Naive thymus-derived CD8-positive, alpha-beta T cell (primary cell): ENCODE data around the gene PROCA1. TPM values are rescaled to one million over a fixed set of nuclear protein-coding genes. Genes with fewer than 3 reads are reported as not detected.

ENCODE experiments used
- ATAC-seq, 2 donors: fragments of 150-1000 bp; cut with Tn5 transposase in 1 of 2; sonication (Bioruptor Pico), chemical (Tn5 transposase) in 1 of 2; 1 replicate in 1 of 2; 2 replicates in 1 of 2; pipeline ENCODE4 v1.10.0; 2021; ENCODE audit warnings: mild to moderate bottlenecking in 2 of 2, moderate library complexity in 2 of 2
- POLR2A ChIA-PET: fragments of 350-600 bp; sonication (Branson Sonifier 250); formaldehyde crosslinking; loops from one replicate; lab custom pipeline; 2021; ENCODE audit warnings: antibody characterized with exemption; lab: Charles Lee
- DNase-seq, 10 donors: peaks; one replicate each; pipeline versions ENCODE4 v3.0.0 to v3.0.0-alpha.2; 2020 to 2022
- H3K27ac Mint-ChIP-seq, 10 donors: one replicate each; pipeline ENCODE4 v1.8.0; 2020 to 2022; ENCODE audit warnings: mild to moderate bottlenecking in 10 of 10, mixed read lengths in 10 of 10, moderate library complexity in 4 of 10, inconsistent platforms in 1 of 10
- H3K27me3 Mint-ChIP-seq, 5 donors: one replicate each; pipeline ENCODE4 v1.8.0; 2021 to 2022; ENCODE audit warnings: mixed read lengths in 5 of 5
- H3K36me3 Mint-ChIP-seq, 3 donors: one replicate each; pipeline ENCODE4 v1.8.0; 2020 to 2022; ENCODE audit warnings: mixed read lengths in 3 of 3, mild to moderate bottlenecking in 2 of 3, inconsistent platforms in 1 of 3
- H3K4me1 Mint-ChIP-seq, 4 donors: one replicate each; pipeline ENCODE4 v1.8.0; 2021 to 2022; ENCODE audit warnings: mixed read lengths in 4 of 4
- H3K4me3 Mint-ChIP-seq, 10 donors: one replicate each; pipeline ENCODE4 v1.8.0; 2020 to 2022; ENCODE audit warnings: mild to moderate bottlenecking in 10 of 10, mixed read lengths in 10 of 10, moderate library complexity in 6 of 10, inconsistent platforms in 1 of 10
- H3K9me3 Mint-ChIP-seq, 9 donors: one replicate each; pipeline ENCODE4 v1.8.0; 2020 to 2022; ENCODE audit warnings: mixed read lengths in 9 of 9, mild to moderate bottlenecking in 3 of 9, inconsistent platforms in 1 of 9, moderate library complexity in 1 of 9
- polyA plus RNA-seq, 3 donors: library from polyadenylated mRNA; unstranded; fragments of 300-500 nt; fragmentation: Illumina TruSeq; gene quantifications; one replicate each; pipeline ENCODE4 v1.2.3, GENCODE V29; 2021
- total RNA-seq, 8 experiments: library from RNA in 2 of 8; stranded (reverse) in 2 of 8; gene quantifications; one replicate each; pipeline ENCODE4 v1.2.3 and lab custom pipeline; 2021 to 2026

Gene PROCA1, protein sequence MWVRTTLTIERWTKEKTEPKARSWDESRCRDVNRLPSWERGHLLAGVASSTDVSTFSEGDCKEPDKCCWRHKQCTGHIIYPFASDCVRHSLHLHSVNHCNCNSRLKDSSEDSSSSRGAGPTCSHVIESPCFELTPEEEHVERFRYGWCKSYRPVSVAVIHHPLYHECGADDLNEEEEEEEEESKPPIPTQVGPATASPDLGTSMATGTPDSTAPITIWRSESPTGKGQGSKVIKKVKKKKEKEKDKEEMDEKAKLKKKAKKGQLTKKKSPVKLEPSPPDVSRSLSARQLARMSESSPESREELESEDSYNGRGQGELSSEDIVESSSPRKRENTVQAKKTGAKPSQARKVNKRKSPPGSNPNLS
- 10 to 100 TPM; 16.7 to 17.3 TPM for total RNA-seq
- polyA plus RNA-seq, result 1 to 10 TPM in 1 of 3 donors, under 1 TPM in 2; 0.16 to 2.0 (median 0.20) TPM
- 2.4 to 8.5 (median 6.8) reads per million in 6 experiments for total RNA-seq (lab: John Stamatoyannopoulos, UW)

DNA sequence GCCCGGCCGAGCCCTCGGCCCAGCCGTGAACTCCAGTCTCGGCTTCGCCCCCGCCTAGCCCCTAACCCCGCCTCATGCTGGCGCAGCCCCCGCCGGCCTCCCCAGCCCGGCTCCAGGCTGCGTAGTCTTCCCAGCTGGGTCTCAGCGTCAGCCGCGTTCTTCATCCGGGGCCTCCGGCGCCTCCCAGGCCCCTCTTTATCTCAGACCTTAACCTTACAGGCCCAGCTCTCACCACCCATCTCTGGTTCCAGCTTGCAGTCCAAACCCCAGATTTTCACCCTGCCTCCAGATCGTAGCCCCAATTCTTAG lies at the start of gene PROCA1:
PROCA1 (minus strand) TSS at position 166 of the 309 bp plus-strand sequence. CDS start 228 bp downstream, outside the sequence.
- POLR2A ChIA-PET, result interaction anchor here (0.7 to 4.7 kb wide), 15 partner anchors 9 to 239 kb away, joined by 3 to 81 read pairs (median 4); partner anchors contain the start of genes BLTP2, FAM222B, NEK8 and PHF12
- peak; percentile 55 to 61 for ATAC-seq
- H3K27ac Mint-ChIP-seq, result peak within 1 kb of the TSS; percentile 85 to 97 (median 95)
- H3K36me3 Mint-ChIP-seq, result peaks cover 0 to 2% (median 0%) of the 10 kb centered on the region in 3 donors
- no peaks in the 10 kb centered on the region for H3K9me3 Mint-ChIP-seq
- peaks cover 3 to 20% (median 16%) of the 10 kb centered on the region in 4 donors for H3K4me1 Mint-ChIP-seq
- peak within 1 kb of the TSS; percentile 84 to 95 (median 92) for H3K4me3 Mint-ChIP-seq
- peaks cover 0 to 21% (median 10%) of the 10 kb centered on the region in 5 donors for H3K27me3 Mint-ChIP-seq
- DNase-seq, result peak in 4 of 10 donors; percentile 15 to 76 (median 44)

DNA sequence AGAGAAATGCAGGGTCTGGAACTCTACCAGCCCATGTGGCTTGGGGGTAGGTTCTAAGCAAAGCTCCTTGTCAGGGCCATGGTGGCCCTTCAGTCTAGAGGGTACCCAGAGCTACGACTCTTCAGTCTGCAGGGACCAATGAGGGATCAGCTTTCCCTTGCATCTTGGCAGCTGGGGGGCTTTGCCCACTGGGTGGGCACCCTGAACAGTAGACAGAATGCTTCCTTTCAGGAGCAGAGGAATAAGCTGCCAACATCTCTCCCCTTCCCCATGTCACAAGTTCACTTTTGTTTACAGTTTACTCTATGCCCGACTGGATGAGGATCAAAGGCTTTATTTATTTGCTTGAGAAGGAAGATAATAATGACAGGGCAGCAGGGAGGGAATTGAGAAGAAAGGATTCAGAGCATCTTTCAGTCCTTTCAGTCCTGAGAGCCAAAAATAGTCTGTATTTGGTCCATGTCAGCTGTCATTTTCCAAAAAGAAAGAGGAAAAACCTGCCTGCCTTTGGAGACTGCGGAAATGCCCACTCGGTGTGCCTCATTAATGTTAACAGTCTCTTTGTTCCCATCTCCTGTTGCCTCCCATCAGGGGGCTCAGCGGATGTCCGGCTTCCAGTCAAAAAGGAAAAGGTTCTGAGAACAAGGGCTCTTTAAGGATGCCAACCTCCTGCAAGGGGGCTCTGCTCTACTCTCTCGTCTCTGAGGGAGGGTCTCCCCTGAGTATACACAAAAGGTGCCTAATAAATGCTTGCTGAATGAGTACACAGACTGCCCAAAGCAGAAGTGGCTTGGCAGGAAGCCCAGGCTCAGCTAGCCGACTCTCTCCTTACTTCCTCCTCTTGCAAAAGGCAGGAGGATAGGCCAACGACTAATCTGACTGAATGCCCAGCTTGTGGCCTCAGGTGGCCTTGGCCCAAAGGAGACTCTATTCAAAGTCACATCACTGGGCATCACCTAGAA lies 49.2 kb upstream of the PROCA1 start:
- no peaks in the 10 kb centered on the region for H3K9me3 Mint-ChIP-seq
- no peak overlapping the region for H3K4me3 Mint-ChIP-seq
- H3K27ac Mint-ChIP-seq, result peak overlapping the region in 2 of 10 donors; percentile 40 to 48
- peaks cover 4 to 6% (median 4%) of the 10 kb centered on the region in 4 donors for H3K4me1 Mint-ChIP-seq
- peaks cover 0 to 56% (median 2%) of the 10 kb centered on the region in 3 donors for H3K36me3 Mint-ChIP-seq
- DNase-seq (no peak), ATAC-seq (no peak)
- no peaks in the 10 kb centered on the region for H3K27me3 Mint-ChIP-seq
- POLR2A ChIA-PET, result interaction anchor here (0.9 to 1.2 kb wide), 3 partner anchors 33 to 141 kb away, joined by 3 read pairs; partner anchors contain the start of gene DHRS13

DNA sequence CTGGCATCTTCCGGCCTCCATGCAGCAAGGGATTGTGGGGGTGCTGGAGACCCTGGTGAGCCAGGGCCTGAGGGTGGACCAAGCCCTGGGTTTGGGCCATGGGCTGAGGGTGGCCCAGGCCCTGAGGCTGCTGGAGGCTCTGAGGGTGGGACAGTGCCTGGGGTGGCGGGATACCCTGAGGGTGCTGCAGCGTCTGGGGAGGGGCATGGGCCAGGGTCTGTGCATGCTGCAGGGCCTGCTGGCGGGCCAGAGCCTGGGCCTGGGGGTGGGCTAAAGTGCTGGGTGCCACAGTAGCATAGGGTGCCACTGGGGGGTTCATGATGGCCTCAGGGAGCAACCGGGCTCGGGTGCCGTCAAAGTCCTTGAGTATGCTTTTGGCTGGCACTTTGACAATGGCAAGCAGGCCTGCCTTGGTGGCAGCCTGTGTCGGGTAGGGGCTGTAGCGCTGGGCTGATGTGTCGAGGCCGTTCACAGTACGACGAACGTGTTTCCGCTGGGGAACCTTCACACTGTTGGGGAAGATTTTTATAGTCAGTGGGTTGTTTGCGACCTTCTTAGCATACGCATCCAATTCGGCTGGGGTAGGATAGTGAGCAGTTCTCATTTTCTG lies 47.7 kb upstream of the PROCA1 start:
- no peak for DNase-seq
- H3K4me3 Mint-ChIP-seq, result no peak overlapping the region
- H3K27me3 Mint-ChIP-seq, result no peaks in the 10 kb centered on the region
- H3K36me3 Mint-ChIP-seq, result peaks cover 0 to 52% (median 2%) of the 10 kb centered on the region in 3 donors
- H3K9me3 Mint-ChIP-seq, result no peaks in the 10 kb centered on the region
- H3K4me1 Mint-ChIP-seq, result peaks cover 4 to 6% (median 4%) of the 10 kb centered on the region in 4 donors
- POLR2A ChIA-PET, result interaction anchor here (0.5 kb wide), 1 partner anchor 20 kb away, joined by 3 read pairs; no protein-coding TSS in a partner anchor
- H3K27ac Mint-ChIP-seq, result no peak overlapping the region
- ATAC-seq, result no peak

DNA sequence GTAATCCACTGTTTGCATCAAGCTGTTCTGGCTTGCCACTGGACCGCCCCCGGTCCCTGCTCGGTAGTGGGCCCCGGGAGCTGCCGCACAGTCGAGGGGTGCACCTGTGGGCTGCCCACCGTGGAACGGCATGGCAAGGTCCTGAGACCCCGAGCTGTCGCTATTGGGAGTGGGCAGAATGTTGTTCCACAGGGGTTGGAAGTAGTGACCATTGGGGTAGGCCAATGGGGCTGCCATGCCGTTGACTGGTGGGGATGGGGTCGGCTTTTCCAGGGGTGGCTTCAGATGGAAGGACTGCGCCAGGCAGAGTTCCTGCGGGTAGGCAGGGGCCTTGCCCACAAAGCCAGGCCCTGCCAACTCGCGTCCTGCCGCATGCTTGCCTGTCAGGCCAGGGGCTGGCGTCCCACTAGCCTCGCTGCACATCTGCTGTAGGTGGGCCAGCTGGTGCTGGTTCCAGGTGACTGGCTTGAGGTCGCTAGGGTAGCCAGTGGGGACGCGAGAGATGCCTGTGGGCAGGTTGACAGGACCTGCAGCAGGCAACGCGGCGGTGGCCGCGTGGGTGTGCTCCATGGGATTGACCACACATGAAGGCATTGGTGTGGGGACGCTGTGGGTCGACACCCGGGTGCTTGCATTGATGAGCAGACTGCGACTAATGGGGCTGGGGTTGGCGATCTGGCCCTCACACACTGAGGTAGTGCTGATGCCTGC lies 46.9 kb upstream of the PROCA1 start:
- Mint-ChIP-seq H3K9me3 (no peaks in the 10 kb centered on the region), H3K36me3 (peaks cover 0 to 49% (median 2%) of the 10 kb centered on the region in 3 donors), H3K27me3 (no peaks in the 10 kb centered on the region), H3K27ac (no peak overlapping the region), H3K4me1 (peaks cover under 1 to 3% (median under 1%) of the 10 kb centered on the region in 4 donors), H3K4me3 (no peak overlapping the region)
- ATAC-seq (no peak), DNase-seq (no peak)
- POLR2A ChIA-PET, result interaction anchor here (1.3 kb wide), 1 partner anchor 9 kb away, joined by 3 read pairs; no protein-coding TSS in a partner anchor

DNA sequence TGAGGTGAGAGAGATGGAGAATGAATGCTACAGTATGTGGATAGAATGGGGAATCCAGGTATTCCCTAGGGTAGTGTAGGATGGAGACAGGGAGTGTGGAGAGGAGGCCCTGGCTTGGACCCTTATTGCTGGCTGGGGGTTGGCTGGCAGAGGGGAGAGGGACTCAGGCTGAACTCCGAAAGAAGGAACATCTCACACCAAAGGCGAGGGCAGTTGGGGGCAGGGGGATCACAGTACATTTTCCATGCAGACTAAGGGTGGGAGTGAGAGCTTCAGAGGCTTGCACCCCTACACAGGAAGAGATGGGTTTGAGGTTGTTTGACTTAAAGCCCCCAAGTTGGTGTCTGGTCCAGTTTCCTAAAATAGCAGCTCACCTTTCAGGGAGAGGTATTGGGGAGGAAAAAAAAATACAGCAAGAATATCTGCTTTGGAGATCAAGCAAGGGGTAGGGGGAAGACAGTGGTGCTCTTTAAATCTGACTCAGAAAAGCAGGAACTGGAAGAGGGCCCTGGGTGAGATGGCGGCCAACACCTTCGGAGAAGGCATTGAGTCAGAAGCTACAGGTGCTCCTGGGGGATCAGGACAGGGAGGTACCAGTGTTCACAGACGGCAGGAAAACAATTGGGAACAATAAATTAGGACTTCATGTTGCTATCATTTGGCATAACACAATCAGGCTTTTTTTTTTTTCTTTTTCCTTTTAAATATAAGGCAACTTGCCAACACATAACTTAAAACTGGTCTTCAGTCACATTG lies 44.5 kb upstream of the PROCA1 start:
- Mint-ChIP-seq H3K4me3 (no peak overlapping the region), H3K27ac (peak overlapping the region in 4 of 10 donors; percentile 41 to 77 (median 62)), H3K36me3 (peaks cover 0 to 43% (median 2%) of the 10 kb centered on the region in 3 donors), H3K4me1 (peaks cover 0 to 3% (median under 1%) of the 10 kb centered on the region in 4 donors), H3K27me3 (no peaks in the 10 kb centered on the region), H3K9me3 (no peaks in the 10 kb centered on the region)
- DNase-seq (no peak), ATAC-seq (no peak)
- POLR2A ChIA-PET, result interaction anchor here (0.7 to 1.3 kb wide), 2 partner anchors 29 to 36 kb away, joined by 3 to 5 read pairs; partner anchors contain the start of gene RPL23A

DNA sequence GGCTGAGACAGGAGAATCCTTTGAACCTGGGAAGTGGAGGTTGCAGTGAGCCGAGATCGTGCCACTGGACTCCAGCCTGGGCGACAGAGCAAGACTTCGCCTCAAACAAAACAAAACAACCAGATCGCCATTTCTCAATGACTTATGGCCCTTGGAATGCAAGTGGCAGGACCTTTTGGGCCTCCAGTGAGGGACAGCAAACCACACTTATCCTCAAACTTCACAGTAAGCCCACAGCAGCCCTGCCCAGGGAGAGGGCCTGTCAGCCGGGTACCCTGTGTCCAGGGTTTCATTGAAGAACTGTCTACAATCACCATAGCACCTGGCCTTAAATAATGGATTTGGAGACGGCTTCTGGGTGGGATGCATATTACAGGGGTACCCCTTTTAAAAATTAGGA lies 43.8 kb upstream of the PROCA1 start:
- POLR2A ChIA-PET, result no interaction called here
- DNase-seq (no peak), ATAC-seq (no peak)
- peaks cover 0 to 4% (median 2%) of the 10 kb centered on the region in 4 donors for H3K4me1 Mint-ChIP-seq
- peaks cover 0 to 40% (median 2%) of the 10 kb centered on the region in 3 donors for H3K36me3 Mint-ChIP-seq
- H3K9me3 Mint-ChIP-seq, result no peaks in the 10 kb centered on the region
- no peaks in the 10 kb centered on the region for H3K27me3 Mint-ChIP-seq
- H3K4me3 Mint-ChIP-seq, result no peak overlapping the region
- H3K27ac Mint-ChIP-seq, result no peak overlapping the region

DNA sequence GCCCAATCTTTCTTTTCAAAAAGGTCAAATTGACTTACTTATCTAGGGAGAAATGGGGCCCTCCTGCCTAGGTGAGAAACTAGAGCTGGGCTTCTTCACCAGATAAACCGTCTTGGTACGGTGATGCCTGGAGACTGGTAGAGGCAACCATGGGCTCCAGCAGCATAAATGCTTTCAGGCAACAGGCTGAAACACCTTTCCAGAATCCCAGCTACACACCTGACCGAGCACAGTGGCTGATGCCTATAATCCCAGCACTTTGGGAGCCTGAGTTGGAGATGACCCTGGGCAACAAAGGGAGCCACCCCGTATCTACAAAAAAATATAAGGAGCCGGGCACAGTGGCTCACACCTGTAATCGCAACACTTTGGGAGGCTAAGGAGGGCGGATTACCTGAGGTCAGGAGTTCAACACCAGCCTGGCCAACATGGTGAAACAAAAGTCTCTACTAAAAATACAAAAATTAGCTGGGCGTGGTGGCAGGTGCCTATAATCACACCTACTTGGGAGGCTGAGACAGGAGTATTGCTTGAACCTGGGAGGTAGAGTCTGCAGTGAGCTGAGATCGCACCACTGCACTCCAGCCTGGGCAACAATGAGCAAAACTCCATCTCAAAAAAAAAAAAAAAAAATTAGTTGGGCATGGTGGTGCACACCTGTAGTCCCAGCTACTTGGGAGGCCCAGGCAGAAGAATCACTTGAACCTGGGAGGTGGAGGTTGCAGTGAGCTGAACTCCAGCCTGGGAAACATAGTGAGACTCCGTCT lies 40.1 kb upstream of the PROCA1 start:
- POLR2A ChIA-PET, result interaction anchor here (0.6 to 15.6 kb wide), 4 partner anchors 17 to 146 kb away, joined by 3 to 365 read pairs (median 4); partner anchors contain the start of genes FLOT2, NEK8, RPL23A and TLCD1
- ATAC-seq (no peak), DNase-seq (no peak)
- no peaks in the 10 kb centered on the region for H3K27me3 Mint-ChIP-seq
- H3K36me3 Mint-ChIP-seq, result peaks cover 0 to 10% (median 0%) of the 10 kb centered on the region in 3 donors
- peaks cover 0 to 16% (median 9%) of the 10 kb centered on the region in 4 donors for H3K4me1 Mint-ChIP-seq
- H3K9me3 Mint-ChIP-seq, result no peaks in the 10 kb centered on the region
- peak overlapping the region in 2 of 10 donors; percentile 43 to 47 for H3K27ac Mint-ChIP-seq
- no peak overlapping the region for H3K4me3 Mint-ChIP-seq

DNA sequence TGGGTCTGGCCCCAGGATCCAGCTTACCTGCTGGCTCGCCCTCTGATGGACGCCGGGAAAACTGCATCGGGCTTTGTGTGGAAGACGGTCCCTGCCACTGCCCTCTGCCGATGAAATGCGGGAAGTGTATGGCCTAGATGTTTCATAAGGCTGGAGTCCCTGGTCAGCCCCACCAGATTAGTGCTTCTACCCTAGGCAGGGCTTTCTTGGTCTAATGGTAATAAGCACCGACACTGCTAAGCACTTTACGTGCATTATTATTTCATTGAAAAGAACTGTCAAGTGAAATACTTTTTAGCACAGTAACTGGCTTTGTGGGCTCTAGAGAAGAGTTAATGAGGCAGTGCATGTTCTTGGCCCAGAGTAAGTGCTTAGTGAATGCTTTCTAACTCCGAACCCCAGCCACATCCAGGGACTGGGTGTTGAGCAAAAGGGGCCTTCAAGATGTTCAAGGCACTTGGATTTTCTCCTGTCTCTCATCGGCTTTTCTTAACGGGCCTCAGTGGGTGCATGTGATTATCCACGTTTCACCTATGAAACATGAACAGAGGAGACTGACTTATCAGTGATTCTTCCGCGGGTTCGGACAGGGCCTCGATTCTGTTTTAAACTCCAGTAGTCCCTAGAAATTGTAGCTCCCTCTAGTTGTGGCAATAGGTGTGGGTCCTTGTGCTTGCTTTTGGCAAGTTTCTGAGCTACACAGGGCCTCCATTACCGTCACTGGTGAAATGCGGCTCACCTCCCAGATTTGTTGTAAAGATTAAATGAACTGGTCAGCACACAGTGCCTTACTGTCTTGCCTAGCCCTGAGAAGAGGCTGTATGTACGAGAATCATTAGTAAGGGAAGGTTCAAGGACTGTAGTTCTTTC lies 38.7 kb upstream of the PROCA1 start:
- peak; percentile 79 to 94 (median 85) for DNase-seq
- Mint-ChIP-seq H3K4me3 (peak overlapping the region in 1 of 10 donors; percentile 14), H3K4me1 (peaks cover 5 to 28% (median 16%) of the 10 kb centered on the region in 4 donors), H3K27ac (peak overlapping the region in 5 of 10 donors; percentile 43 to 75 (median 69)), H3K27me3 (no peaks in the 10 kb centered on the region), H3K36me3 (no peaks in the 10 kb centered on the region), H3K9me3 (no peaks in the 10 kb centered on the region)
- POLR2A ChIA-PET, result interaction anchor here (0.6 to 15.6 kb wide), 12 partner anchors 8 to 199 kb away, joined by 3 to 365 read pairs (median 3); partner anchors contain the start of genes DHRS13, FLOT2, NEK8 and RPL23A
- ATAC-seq, result peak; percentile 84

DNA sequence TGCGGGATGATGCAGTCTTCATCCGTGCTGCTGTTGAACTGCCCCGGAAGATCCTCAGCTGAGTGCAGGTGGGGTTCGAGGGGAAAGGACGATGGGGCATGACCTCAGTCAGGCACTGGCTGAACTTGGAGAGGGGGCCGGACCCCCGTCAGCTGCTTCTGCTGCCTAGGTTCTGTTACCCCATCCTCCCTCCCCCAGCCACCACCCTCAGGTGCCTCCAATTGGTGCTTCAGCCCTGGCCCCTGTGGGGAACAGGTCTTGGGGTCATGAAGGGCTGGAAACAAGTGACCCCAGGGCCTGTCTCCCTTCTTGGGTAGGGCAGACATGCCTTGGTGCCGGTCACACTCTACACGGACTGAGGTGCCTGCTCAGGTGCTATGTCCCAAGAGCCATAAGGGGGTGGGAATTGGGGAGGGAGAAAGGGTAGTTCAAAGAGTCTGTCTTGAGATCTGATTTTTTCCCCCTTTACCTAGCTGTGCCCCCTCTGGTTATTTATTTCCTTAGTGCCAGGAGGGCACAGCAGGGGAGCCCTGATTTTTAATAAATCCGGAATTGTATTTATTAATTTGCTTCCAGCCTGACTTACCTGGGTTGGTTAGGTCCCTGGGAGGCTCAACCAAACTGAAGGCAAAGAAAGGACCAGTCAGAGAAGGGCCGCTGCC lies 38.0 kb upstream of the PROCA1 start:
- H3K4me1 Mint-ChIP-seq, result peaks cover 5 to 35% (median 22%) of the 10 kb centered on the region in 4 donors
- peak overlapping the region in 4 of 10 donors; percentile 38 to 69 (median 59) for H3K27ac Mint-ChIP-seq
- POLR2A ChIA-PET, result interaction anchor here (0.9 to 15.6 kb wide), 11 partner anchors 8 to 200 kb away, joined by 3 to 365 read pairs (median 3); partner anchors contain the start of genes DHRS13, FLOT2, NEK8 and RPL23A

More for the DNA sequence above, 38.0 kb upstream of the PROCA1 start:
- ATAC-seq (peak in 1 of 2 donors; percentile 6), DNase-seq (no peak)
- Mint-ChIP-seq H3K27me3 (no peaks in the 10 kb centered on the region), H3K36me3 (no peaks in the 10 kb centered on the region), H3K9me3 (no peaks in the 10 kb centered on the region), H3K4me3 (peak overlapping the region in 1 of 10 donors; percentile 14)
